VCaP (cell line): ENCODE results near the gene CRPPA.

ENCODE experiments used
- H3K27ac ChIP-seq: fragments of 450-650 bp; 2 replicates; pipeline ENCODE4 v1.5.1; 2017
- TF ChIP-seq, protein P1 (sequence below): fragments of 450-650 bp; conservative IDR thresholded peaks from 2 replicates; pipeline ENCODE4 v1.5.1; 2017; ENCODE audit warnings: mild to moderate bottlenecking, moderate library complexity

CRPPA gene

DNA sequence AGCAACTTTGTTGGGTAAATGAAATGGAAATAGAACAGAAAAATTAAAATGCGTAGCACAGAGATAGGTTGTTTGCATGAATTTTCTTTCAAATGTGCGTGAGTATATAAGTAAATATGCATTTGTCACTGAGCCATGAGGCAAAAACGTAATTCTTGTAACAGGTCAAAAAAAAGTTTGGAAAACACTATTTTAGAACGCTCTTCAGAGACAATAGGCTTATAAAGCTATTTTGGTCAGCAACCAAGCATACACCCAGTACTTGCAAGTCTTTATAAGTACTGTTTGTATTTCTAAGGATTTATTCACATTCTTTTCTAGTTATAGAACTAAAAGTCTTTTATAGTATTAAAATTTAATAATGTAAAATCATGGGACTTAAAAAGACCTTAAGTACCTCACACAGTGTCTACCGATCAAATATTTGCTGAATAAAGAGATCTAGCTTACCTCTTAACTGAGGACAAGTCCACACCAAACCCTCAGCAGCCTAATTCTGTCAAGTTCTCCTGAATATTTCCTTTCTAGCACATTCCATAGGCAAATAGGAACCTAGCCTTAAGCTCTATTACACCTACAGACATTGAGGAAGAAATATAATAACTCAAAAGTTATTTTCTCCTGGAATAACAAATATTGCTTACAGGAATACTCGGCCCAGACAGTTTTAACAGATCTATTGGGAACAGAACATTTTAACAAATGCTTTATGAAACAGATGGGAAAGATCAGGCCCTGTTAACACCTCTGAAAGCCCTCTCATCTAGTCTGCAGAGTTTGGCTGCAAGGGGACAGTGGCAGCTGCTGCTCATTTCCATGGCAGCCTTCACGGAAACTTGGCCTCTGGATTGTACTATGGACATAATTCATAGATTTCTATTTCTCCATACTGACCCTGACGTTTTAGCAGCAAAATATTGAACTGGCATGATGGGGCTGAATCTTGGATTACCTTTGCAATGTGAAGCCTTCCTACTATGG is 8.8 kb downstream of the CRPPA start:
- H3K27ac ChIP-seq, result no peak overlapping the region

DNA sequence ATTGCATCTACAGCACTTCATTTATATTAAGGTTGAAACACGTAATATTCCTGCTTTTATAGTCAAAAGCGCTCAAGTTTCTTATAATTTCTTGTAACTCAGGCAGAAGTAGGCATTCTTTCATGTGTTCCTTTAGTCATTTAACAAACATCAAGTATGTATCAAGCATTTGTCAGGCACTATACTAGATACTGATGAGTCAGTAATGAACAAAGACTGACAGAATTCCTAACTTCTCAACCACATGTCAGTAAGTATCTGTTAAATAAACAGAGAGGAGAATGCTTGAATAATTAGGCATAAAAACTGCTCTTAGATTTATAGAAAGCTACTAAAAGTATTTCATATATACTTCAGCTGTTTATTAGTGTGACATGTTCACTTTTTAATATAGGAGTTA is 9.9 kb downstream of the CRPPA start:
- TF ChIP-seq, protein P1, sequence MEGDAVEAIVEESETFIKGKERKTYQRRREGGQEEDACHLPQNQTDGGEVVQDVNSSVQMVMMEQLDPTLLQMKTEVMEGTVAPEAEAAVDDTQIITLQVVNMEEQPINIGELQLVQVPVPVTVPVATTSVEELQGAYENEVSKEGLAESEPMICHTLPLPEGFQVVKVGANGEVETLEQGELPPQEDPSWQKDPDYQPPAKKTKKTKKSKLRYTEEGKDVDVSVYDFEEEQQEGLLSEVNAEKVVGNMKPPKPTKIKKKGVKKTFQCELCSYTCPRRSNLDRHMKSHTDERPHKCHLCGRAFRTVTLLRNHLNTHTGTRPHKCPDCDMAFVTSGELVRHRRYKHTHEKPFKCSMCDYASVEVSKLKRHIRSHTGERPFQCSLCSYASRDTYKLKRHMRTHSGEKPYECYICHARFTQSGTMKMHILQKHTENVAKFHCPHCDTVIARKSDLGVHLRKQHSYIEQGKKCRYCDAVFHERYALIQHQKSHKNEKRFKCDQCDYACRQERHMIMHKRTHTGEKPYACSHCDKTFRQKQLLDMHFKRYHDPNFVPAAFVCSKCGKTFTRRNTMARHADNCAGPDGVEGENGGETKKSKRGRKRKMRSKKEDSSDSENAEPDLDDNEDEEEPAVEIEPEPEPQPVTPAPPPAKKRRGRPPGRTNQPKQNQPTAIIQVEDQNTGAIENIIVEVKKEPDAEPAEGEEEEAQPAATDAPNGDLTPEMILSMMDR, result no peak
- no peak overlapping the region for H3K27ac ChIP-seq

More for the DNA sequence above, 8.8 kb downstream of the CRPPA start:
- TF ChIP-seq, protein P1, result no peak

DNA sequence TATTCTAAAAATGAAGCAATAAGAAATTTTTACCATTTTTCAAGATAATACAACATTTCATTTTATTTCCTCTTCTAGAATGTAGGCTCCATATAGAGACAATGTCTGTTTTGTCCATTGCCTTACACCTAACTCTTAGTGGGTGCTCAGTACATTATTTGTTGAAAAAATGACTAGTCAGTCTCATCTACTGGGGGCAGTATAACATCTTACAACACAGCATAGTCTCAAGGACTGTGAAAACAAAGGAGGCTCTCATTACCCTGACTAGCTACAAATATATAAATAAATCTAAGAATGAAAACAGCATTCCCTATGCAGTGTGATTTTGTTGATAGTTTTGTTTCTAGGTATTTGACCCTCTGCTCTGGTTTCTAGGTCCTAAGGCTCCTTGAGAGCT is 11.6 kb downstream of the CRPPA start:
- no peak overlapping the region for H3K27ac ChIP-seq
- TF ChIP-seq, protein P1, result no peak

DNA sequence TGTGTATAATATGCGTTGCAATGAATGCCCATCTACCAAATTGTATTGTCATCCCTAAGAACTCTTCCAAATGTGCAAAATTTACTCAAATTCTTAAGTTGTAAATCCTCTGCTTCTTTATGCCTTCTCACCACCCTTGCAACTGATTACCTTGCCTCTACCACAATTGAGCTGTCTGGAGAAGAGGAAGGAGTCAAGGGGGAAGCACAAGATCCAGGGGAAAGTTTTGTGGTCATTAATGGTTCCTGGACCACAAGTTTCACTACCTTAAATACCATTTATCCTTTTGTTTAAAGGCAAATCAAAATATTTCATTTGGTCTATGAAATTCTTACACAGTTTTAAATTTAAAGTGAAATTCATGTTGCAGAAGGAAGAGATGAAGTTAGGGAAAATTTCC is 16.7 kb downstream of the CRPPA start:
- TF ChIP-seq, protein P1, result no peak
- H3K27ac ChIP-seq, result no peak overlapping the region

DNA sequence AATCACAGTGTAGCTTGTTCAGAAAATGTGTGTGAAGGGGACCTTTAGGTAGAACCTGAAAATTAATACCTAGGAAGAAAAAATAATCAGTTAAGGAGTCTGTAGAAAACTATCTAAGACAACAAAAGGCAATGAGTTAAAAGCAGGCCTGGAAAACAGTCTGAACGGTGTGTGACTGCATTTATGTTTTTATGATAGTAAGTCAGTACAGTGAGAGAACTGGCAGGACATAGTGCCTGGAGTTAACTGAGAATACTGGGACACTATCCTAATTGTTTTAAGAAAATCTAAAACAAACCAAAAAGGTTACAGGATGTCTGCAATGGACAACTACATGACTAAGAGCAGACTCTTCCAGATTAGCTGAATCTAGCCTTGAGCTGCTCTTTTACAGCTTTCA is 17.9 kb downstream of the CRPPA start:
- TF ChIP-seq, protein P1, result no peak
- H3K27ac ChIP-seq, result peak overlapping the region; percentile 67

DNA sequence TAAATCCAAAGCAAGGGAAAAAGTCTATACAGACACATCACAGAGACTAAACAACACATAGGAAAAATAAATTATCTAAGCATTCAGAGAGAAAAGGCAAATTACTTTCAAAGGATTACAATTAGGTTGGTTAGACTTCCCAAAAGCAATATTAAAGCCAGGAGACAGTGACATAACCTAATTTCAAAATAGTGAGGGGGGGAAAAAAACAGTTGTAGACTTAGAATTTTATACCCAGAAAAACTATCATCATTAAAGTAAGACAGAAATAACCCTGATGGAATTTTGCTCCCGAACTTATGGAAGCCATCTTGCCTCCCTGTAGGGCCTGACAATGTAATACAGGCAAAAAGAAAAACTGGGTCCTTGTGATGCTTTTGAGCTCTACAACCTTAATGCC is 18.4 kb downstream of the CRPPA start:
- peak overlapping the region; percentile 67 for H3K27ac ChIP-seq
- TF ChIP-seq, protein P1, result no peak

DNA sequence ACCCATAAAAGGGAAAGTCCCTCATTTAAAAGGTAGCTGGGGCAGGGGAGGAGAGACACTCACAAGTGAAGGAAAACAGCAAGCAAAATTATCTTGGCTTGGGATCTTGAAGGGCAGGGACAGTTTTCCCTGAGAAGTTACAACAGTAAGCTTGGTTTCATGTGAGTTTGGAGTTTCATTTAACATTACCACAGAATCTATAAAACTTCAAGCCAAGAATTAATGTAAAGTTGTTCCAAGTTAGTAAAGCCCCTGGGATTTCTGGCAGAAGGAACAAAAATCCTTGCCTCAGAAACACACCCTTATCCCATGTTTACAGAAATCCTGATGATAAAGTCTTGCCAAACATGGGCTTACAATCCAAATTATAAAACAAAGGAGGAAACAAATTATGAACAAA is 19.2 kb downstream of the CRPPA start:
- H3K27ac ChIP-seq, result peak overlapping the region; percentile 67
- TF ChIP-seq, protein P1, result no peak
